ENCODE measurements around the gene ST7.

The ST7 gene

GRCh38 chr7:117202511-117202910 is 249.2 kb downstream of the ST7 start:
- no peak for DNase-seq

DNA sequence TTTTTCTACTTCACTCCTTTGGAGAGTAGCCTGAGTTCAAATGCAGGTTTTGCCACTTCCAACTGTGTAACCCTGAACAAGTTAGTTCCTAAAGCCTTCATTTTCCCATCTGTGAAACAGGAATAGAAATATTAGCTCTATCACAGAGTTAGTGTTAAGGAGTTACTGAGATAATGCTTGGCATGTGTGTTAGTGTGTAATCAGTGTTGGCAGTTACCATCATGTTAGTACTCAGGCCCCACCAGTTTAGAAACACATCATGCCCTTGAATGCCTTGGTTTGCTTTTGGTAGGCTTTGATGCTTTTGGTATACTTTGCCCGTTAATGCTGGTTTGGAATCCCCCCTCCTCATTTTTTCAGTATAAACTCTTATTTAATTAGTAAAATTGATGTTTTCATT is 249.9 kb downstream of the ST7 start:
- no peak for DNase-seq

DNA sequence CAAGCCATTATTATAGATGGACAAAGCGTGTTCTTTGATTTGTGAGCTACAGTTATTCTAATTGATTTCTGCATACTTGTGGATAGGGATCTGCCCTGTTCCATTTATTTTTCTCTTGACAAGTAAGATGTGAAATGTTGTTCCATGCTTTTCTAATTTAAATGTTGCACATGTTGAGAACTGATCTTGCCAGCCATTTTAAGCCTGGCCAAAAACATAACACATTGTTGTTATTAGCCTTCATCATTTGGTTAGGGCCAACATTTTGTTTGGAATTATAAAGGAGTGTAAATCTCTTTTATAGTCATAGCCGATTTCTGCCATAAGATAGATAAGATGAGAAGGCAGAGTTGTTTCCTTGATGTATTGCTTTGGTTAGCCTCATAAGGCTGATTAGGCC is 252.6 kb downstream of the ST7 start:
- DNase-seq, result no peak

GRCh38 chr7:117208257-117208656 is 255.0 kb downstream of the ST7 start:
- DNase-seq, result no peak

GRCh38 chr7:117210397-117210796 is 257.1 kb downstream of the ST7 start:
- peak; percentile 5 for DNase-seq

GRCh38 chr7:117210908-117211307 is 257.6 kb downstream of the ST7 start:
- no peak for DNase-seq

DNA sequence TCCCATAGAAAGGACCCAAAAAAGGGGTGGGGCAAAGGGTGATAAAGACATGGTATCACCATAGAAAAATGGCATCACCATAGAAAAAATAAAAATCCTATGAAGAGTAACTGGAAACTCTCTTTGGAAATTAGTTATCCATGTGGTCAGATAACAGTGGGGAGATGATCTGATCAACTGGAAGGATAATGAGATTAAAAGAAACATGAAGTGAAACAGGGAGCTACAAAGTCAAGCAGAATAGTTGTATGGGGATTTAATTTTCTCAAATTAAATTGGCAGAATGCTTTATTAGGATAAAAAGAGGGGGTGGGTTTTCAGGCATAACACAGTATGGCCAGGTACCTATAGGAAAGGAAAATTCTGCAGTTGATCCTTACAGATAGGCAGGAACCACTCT is 258.3 kb downstream of the ST7 start:
- no peak for DNase-seq

DNA sequence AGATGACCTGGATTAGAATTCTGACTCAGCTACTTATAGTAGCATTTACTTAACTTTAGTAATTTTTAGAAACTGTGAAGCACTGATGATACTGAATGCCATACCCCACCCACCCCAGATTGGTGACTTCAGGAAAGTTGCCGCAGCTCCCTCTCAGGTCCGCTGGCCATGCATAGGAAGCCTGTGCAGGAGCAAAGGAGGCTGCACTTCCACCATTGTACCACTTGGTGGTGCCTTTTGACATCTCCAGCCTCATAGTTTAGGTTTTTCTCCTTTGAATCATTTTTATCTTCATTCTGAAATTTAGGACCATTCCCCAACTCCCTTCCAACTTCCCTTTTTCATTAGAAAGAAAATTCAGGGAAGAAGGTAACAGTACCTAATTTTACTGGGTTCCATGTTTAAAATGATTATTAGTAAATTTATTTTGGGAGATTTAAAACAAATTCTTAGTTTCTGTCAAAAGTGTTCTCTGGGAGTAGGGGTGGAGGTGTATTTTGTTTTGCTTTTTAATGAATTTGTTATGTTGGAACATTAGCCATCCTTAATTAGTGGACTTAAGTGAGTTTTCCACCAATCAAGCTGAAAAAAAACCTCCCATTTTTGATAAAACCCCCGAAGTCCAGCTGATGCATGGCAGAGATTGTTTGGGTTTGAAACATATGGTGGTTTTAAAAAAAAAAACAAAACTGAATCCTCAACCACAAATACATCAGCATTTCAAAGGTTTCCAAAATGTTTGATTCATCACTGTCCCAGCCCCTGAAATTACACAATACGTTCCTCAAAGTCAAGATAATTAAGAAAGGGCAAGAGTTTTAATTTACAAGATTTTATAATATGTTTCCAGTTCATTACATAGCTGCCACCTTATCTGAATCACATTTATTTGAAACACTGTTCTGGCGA is 259.9 kb downstream of the ST7 start:
- DNase-seq, result peak; percentile 40

DNA sequence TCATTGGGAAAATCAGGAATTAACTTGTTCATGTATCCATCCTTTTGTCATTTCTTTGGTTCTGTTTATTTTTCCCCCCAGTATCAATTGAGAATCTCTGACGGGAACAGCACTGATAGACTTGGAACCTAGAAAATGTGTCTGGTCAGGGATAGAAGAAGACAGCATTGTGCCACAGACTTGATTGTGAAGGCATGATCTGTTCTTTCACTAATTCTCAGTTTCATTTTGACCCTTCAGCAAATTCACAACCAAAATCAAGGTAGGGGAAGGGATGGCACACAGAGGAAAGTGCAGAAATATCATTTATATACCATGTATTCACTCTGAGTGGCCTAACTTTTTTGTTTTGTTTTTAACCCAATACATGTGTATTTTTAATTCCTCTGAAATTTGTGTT is 262.7 kb downstream of the ST7 start:
- no peak for DNase-seq

DNA sequence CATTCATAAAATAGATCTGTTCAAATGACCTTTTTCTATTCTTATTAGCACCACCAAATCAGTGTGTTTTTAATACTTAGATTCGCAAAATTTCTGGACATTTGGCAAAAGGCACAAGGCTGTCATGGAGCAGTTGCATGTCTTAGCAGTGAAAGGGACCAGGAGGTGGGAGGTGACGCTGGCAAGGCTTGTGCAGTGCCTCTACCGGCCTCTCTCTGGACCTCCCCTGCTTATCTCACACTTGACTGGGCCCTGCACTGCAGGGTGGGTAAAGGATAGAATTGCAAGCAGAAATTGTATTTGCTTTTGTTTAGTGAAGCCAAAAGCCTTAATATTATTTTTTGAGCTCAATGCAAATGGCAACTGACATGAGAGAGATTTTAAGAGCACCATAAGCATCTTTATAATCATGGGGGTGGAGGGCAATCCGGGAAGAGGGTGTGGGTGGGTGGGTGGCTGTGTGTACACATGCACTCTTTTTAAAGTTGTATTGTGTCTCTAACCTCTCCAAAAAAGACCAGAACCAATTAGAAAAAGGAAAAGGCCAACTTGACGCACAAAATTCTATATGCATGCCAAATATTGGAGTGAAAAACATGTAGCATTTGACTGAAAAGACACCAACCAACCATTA is 263.3 kb downstream of the ST7 start:
- DNase-seq, result no peak

- DNase-seq, result no peak
Observed at GRCh38 chr7:117217106-117218035, 264.1 kb downstream of the ST7 start.

GRCh38 chr7:117218700-117219099 is 265.4 kb downstream of the ST7 start:
- DNase-seq, result no peak

- peak; percentile 6 for DNase-seq
Observed at GRCh38 chr7:117219485-117219884, 266.2 kb downstream of the ST7 start.

- DNase-seq, result no peak
Observed at GRCh38 chr7:117220836-117221235, 267.5 kb downstream of the ST7 start.

GRCh38 chr7:117225536-117225935 is 272.2 kb downstream of the ST7 start:
- no peak for DNase-seq

- no peak for DNase-seq
Observed at GRCh38 chr7:117227091-117227490, 273.8 kb downstream of the ST7 start.

GRCh38 chr7:117229350-117229749 is 276.0 kb downstream of the ST7 start:
- DNase-seq, result no peak

- no peak for DNase-seq
Observed at GRCh38 chr7:117230276-117231046, 277.2 kb downstream of the ST7 start.

GRCh38 chr7:117231047-117231359 is 277.7 kb downstream of the ST7 start:
- DNase-seq, result no peak

- DNase-seq, result no peak
Observed at GRCh38 chr7:117237646-117238045, 284.3 kb downstream of the ST7 start.

GRCh38 chr7:117238472-117238871 is 285.2 kb downstream of the ST7 start:
- no peak for DNase-seq

GRCh38 chr7:117238937-117239336 is 285.6 kb downstream of the ST7 start:
- no peak for DNase-seq

DNA sequence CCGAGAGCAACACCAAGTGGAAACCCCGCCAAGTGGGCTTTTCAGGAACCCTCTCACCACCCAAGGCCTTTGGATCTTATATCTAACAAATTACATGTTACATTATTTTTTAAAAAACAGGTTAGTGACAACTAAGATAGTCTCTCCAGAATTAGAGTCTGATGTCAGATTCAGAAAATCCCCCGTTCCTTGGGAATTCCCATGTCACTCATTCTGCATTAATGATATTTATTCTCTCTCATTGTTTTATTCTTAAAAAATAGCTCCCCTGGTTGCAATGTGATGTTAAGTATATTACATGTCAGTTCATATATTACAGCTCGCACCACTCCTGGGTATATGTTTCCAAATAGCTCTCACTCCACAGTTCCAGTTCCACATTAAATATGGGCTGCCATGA is 287.8 kb downstream of the ST7 start:
- no peak for DNase-seq

All from MV-4-11 (cell line).